HG03095 (cell line): ENCODE data around the gene CADPS.

Experiments used
- ATAC-seq: cut with Tn5 transposase; IDR thresholded peaks from one replicate; pipeline ENCODE4 v1.9.1; 2021; ENCODE audit warnings: moderate library complexity; ENCODE audit not compliant: unreplicated experiment

CADPS gene

DNA sequence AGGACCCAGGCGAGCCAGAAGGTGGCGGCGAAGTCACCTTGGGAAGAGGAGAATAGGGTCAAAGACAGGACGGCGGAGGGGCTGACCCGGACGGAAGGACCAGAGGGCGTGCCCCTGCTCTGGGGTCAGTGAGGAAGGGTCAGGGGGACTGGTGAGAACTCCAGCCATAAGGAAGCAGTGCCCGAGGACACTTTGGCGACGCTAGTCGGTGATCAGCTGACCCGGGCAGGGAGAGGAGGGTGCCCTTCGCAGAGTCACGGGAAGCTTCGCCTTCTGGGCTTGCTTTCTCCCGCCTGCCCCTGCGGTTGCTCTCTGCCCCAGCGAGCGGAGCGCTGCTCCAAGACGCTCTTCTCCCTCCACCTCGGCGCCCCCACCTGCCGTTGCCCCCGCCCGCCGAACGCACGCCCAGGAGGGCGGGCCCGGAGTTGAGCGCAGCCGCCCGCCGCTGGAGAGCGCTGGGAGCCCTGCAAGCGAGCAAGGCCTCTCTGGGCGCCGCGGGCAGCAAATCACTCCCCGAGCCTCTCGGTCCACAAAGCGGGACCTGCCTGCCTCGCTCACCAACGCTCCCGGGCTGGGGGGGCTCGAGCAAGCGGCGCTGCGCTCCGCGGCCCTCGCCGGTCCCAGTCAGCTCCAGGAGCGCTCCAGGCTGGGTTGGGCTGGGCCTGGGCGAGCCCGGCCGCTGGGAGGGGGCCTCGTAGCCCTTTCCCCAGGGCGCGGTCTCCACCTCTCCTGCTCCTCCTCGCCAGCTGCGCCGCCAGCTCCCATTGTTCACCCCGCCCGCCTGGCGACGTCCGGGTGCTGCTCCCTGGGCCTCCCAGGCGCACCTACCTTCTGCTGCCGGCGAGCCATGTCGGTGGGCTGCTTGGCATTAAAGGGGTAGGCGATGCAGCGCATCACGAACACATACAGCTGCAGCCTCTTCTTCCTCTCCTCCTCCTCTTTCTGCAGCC lies 1.2 kb downstream of the CADPS start:
- no peak for ATAC-seq

DNA sequence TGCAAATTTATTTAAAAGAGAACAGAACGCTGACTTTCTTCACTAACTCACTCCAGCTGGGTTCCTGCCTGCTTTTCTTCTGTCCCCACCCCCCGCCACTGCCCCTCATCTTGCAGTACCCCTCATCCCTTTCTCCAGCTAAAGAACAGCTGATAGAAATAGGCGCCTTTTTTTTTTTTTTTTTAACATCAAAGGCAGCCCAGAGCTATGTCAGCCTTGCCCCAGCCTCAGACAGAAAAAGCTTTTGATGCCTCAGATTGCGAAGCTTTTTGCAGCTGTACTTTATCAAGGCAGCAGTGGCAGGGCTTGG lies 1.8 kb downstream of the CADPS start:
- no peak for ATAC-seq

DNA sequence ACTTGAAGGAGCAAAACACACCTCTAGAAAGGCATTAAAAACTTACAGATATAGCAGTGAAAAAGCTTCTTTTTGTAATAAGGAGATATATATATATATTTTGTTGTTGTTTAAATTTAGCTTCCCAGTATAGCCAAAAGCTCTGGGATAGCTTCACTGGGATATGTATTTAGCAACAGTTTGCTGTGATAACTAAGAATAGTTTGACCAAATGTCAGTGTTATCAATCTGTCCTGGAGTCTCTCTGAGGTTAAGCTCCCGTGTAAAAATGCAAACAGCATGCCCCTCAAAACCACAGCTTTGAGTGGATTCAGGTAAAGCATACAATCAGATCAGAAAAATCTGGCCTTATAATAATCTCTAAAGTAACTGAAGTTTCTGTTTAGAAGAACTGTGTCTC lies 2.9 kb downstream of the CADPS start:
- ATAC-seq = no peak

DNA sequence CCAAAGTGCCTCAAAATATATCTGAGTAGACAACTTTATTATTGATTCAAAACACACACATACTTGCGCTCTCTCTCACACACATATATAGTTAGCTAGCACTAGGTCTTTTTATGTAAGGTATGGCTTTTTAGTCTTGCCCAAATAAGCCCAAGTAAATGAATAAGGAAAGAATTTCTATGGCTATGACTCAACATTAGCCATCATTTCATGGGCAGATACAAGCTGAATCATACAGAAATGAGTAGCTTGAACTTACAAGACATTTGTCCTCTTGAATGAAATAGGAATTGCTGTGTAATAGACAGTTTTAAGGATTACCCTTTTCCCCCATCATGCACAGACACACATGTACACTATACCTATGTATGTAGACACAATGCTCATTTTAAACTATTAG lies 4.9 kb downstream of the CADPS start:
- ATAC-seq = no peak

DNA sequence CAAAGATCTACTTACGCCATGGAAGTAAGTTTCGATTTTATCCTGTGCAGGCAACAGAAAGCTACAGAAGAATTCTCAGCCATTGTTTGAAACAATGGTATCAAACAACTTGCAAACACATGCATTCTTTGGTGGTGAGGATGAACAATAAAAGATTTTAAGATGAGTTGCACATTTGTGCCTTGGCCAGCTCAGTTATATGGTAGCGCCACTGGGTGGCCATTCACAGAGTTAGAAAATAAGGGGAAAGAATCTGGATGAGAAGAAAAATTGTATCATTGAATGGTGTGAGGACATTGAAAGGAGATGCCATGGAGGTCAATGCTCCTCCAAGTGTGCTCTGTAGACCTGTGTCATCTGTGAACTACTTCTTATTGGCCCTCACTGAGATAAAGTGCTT lies 11.6 kb downstream of the CADPS start:
- no peak for ATAC-seq

DNA sequence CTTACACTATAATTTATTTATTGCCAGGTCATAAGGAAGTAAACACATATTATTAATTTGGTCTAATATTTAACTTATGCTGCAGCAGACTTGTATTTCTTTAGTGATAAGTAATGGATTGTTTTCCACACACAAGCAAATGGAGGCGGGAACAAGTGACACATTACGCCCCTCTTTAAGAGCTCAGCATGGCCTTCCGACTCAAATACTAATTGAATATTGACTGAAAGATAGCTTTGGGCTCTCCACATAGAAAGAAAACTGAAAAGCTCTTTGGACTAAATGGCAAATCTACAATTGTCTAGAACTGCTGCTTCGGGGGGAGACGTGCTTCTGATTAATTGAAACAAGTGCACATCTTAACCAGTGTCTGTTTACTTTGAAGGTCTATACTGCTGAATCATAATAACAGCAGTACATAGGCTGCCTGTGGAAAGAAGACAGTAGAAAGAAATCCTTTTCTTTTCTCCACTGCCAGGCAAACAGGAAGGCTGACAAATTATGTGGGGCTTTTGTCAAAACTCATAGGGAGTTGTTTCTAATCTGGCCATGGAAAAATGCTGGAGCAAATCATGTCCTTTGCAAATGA lies 15.9 kb downstream of the CADPS start:
- ATAC-seq = no peak

DNA sequence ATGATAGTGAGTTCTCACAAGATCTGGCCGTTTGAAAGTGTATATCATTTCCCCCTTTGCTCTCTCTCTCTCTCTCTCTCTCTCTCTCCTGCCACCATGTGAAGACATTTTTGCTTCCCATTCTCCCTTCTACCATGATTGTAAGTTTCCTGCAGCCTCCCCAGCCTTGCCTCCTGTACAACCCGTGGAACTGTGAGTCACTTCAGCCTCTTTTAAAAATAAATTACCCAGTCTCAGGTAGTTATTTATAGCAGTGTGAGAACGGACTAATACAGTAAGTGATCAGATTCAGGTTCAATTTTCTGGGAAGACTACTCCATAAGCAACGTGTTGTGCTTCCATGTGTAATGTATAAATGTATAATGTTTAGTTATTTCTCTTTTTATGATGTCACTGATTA lies 29.2 kb downstream of the CADPS start:
- no peak for ATAC-seq

DNA sequence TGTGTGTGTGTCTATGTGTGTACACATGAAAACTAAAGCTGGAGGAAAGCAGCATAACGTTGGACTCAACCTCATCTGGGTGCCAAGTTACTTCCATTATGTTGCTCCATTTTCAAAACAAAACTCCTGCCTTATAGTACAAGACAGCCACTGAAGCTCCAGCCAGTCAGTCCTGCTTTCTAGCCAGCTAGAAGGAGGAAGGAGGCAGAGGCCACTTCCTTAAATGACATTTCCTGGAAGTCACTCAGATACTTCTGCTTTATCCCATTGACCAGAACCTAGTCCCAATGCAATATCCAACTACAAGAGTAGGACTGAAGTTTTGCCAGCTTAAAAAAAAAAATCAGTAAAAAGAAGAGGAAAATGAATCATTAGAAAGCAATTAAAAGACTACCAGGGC lies 31.7 kb downstream of the CADPS start:
- no peak for ATAC-seq

DNA sequence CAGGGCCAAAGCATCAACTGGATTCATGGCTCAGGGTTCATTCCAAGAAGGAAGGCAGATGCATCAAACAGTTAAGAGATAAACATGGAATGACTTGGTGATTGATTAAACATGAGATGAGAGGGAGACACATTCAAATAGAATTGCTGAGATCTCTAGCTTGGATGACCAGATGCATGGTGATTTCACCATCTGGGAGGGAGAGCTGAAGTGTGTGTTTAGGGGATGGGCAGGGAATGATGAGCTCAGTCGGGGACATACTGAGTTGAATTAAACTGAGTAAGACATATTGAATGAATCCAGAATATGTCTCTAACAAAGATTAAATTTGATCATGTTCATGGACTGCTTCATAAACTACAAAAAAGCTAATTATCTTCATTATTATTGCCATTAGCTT lies 35.5 kb downstream of the CADPS start:
- ATAC-seq = no peak

DNA sequence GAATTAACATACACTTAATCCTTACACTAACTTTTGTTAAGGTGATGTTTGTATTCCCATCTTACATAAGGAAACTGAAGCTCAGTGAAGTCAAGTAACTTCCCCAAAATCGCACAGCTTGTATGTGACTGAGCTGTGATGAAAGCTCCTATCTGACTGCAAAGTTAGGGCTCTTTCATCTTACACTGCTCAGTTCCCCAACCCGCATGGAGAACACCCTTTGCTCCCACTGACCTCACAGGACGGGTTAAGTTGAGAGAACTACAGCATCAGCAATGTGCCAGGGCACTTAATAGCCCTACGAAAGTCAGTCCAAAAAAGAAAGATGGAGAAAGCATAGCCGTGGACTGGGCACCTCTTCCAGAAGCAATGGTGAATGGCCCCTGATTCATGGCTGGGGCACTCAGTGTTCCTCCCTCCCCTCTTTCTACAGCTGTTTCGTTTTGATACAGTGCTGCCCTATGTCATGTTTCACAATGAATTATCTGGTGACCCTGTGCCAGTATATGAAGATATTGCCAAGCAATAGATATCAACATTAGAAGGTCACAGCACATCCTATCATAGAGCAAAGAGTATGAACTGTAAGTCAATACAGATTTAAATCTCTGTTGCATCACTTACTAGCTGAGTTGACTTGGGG lies 38.0 kb downstream of the CADPS start:
- no peak for ATAC-seq

DNA sequence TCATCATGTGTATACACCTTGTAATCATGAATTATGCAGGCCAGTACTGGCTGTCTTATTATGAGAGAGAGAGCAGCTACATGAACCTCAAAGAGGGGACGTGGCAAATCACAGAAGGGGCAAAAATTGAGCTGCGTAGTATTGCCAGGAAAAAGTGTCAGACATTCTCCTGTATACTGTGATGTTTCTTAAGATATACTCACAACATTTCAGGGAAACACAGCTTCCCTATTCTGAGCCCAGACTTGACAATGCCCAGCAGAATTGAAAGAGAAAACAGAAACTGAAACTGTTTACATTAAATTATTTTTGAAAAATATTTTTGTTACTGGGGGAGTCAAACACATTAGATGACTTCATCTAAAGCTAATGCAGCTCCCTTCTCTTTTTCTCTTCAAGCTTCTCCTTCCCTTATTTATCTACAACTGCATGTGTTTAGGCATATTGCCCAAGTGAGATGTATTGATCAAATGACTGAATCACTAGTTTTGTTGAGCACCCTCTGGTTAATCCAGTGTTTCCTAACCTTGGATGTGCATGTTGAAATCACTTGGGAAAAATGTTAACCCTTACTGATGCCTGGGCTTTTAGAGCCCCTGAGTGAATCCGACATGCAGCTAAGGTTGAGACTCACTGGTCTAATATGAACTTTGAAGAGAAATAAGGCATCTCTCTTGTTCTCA lies 39.5 kb downstream of the CADPS start:
- no peak for ATAC-seq

DNA sequence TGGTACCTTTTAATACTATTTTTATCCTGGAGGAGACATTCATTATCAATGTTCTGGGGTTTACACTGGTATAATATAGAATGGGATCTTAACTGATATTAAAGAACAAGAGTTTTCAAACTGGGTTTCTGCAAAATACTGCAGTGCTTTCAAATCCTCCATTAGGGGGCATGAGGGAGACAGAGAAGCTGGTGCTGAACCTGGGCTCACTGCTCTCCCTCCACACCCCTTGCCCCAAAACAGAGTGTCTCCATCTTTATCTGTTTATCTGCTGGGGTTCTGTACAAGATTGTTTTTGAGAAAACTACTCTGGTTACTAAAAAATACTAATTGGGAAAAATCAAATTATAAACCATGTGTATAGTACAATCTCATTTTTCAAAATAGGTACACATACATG lies 41.7 kb downstream of the CADPS start:
- ATAC-seq = no peak

DNA sequence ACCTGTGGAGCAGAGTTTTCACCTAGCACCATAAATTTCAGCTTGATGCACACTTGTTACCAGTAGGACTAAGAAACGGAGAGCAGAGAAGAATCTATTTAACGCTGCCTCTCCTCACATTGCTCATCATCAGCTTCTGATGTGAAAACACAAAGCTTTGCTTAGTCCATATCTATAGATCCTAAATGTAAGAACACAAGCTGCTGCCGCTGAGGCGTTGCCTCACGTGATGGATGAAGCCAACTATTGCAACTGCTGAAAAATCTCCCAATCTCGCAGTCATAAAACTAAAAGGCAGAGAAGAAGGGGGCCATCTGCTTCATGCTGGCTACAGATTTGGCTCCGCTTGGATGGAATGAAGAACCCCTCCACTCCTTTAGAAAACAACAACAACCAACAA lies 42.7 kb downstream of the CADPS start:
- no peak for ATAC-seq

DNA sequence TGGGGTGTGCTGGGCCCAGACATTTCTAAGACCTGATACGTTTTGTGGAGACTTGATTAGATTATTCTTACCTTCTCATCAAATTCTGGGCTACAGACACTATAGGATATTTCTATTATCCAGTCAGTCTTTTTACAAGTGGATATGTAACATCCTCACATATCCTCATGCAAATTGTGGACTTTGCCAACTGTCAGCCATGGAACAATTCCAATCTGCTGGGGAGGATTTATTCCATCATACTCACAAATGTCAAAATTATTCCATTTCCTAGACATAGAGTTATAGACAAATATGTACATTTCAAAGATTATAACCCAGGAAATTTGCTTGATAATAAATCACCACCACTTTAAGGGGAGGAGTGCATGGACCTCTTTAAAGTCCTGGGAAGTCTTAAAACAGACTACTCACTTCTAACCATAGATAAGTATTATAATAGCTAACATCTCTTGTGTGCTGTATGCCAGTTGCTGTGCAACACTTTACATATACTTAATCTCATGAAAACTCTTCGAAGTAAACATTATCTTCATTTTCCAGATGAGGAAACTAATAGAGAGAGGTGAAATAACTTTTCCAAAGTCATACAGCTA lies 44.4 kb downstream of the CADPS start:
- ATAC-seq = no peak

DNA sequence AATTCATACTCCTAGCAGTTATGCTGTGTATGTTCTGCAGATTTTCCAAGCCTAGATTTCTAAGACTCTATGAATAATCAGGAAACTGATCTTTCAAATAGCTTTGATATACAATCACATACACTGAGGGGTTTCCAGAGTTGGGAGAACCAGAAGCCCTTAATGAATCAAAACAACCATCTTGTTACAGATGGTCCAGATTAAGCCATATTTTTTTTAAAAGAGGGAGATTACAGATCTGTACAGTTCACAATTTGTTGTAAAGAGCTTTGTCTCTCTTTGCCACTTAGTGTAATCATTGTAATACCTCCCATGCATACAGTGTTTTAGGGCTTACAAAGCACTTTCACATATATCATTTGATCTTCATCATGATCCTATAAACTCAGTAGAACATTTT lies 47.7 kb downstream of the CADPS start:
- ATAC-seq = no peak

DNA sequence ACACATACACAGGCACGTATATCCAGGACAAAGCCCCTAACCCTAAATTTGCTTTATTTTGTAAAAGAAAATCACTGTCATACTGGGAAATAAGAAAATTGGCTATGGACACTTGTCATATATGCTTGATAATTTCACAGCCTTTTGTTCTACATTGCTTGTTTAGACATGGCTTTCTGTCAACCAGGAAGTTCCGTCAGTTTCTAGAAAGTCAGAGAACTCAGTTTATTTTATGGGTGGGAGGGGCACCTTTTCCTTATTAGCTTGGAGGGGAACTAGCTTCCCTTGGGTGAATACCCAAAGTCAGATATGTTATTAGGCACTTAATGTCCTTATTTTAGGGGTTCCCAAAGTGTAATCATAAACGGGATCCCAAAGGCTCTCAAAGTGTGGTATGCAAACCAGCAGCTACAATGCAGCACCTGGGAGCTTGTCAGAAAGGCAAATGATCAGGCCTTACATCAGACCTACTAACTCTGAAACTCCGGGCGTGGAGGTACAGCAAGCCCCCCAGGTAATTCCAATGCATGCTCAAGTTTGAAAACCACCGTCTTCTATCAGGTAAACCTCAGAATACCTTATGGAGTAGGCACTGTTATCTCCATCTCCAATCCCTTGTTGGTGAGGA lies 50.1 kb downstream of the CADPS start:
- no peak for ATAC-seq

DNA sequence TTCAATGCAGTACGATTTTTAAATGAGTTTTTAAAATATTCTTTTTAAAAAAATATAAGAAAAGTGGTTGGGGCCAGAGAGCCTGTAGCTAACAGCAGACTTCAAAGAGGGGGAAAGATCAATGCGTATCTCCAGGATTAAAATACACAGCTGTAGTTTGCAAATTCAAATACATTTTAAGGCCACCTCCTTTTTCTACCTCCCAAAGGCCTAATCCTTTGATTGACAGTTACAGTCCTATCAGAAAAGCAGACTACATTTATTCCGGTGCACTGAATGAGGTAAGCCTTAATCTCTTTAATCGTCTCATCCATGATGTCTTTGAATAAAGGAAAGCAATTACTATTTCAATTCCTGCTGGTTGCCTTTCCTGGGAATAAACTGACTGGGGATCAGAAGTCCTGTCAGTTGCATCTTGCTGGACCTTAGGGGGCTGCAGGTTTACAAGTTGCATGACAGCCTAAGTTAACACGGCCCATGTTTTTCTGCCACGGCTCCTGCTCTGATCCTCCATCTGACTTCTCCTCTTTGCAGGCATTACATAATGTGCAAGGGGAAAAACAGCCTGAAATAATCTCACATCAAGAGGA lies 51.7 kb downstream of the CADPS start:
- ATAC-seq = no peak

DNA sequence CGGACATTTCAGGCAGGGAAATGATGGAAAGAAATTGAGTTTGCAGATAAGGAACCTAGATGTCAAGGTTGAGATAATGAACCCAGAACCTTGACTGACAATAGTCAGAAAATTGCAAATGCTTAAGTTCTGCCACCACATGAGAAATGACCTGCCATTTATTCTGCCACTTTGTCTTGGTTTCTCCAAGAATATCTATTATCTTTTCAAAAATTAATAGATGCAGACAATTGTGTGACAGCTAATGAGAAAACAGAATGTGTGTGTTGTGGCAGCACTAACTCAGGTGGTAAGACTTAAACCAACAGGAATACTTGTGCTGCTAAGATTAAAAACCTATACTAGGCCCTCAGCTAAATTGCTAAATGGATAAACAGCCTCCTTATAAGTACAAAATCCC lies 52.3 kb downstream of the CADPS start:
- ATAC-seq = no peak

DNA sequence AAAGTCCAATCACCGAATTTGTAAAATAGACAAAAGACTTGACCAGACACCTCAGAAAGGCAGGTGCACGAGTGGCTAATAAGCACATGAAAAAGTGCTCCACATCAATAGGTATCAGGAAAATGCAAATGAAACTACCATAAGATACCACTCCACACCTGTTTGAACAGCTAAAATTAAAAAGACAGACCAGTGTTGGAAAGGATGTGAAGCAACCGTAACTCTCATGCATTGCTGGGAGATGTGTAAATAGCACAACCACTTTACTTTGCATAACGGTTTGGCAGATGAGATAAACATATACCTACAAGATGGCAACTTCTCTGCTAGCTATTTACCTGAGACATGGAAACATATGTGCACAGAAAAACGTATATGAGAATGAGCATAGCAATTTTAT lies 56.9 kb downstream of the CADPS start:
- ATAC-seq = peak; percentile 92

DNA sequence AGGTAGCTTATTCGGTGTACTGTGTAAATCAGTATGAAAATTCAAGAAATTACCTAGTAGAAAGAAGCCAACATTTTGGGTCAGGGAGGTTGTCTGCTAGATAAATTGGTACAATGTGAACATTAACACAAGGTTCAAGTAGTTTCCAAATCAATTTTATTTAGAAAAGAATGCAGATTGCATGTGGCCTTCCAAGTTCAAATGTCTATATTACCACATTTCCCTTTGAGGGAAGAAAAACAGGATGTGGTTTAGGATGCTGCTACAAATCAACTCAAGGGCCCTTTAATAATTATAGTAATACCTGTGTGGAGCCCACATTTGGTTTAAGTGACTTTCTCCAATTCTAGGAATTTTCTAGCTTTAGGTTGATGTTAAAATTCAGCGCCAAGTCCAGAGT lies 57.5 kb downstream of the CADPS start:
- ATAC-seq = no peak

DNA sequence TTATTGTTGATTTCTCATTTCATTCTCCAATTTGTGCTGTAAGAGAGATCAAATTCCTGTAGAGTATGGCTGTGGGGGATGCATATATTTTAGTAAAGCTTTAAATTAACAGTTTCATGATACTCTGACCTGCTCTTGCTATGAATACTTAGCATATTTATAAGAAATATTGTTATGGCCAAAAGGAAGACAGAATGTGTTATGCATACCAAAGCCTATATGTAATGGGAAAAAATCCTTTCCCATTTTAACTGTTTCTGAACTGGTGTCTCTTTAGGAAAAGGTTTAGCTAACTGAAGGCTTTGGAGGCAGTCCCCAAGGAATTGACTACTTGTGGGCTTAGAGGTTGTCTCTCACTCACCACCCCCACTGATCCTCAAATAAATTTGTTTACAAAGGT lies 59.2 kb downstream of the CADPS start:
- ATAC-seq = no peak
